Stimulated activated CD8-positive, alpha-beta memory T cell treated with anti-CD3 and anti-CD28 coated beads, Interleukin-2, amount 100 ng/mL, for 48 hours (primary cell): ENCODE measurements around the gene TMEM100.

Experiments
- DNase-seq, 2 donors: peaks; one replicate each; pipeline ENCODE4 v3.0.0-alpha.2; 2020; ENCODE audit warnings: low read depth in 2 of 2

TMEM100 gene

GRCh38 chr17:55722742-55723487, at the start of gene TMEM100:
Gene TMEM100, minus strand, starts transcription at chr17:55722864. Its CDS starts 1,794 bp downstream, at chr17:55721070.
- no peak for DNase-seq

- DNase-seq = no peak
These were observed 49.4 kb upstream of the TMEM100 start for GRCh38 chr17:55772086-55772485.

GRCh38 chr17:55770196-55770870, 47.7 kb upstream of the TMEM100 start:
- no peak for DNase-seq

- no peak for DNase-seq
These were observed 46.9 kb upstream of the TMEM100 start for GRCh38 chr17:55769625-55770000.

- DNase-seq = no peak
These were observed 46.4 kb upstream of the TMEM100 start for GRCh38 chr17:55768936-55769624.

GRCh38 chr17:55765472-55765871, 42.8 kb upstream of the TMEM100 start:
- DNase-seq = no peak

- no peak for DNase-seq
These were observed 41.9 kb upstream of the TMEM100 start for GRCh38 chr17:55764610-55765009.

GRCh38 chr17:55763856-55764255, 41.2 kb upstream of the TMEM100 start:
- no peak for DNase-seq

- no peak for DNase-seq
These were observed 39.6 kb upstream of the TMEM100 start for GRCh38 chr17:55762086-55762858.

GRCh38 chr17:55760643-55761355, 38.1 kb upstream of the TMEM100 start:
- no peak for DNase-seq

- no peak for DNase-seq
These were observed 35.5 kb upstream of the TMEM100 start for GRCh38 chr17:55758171-55758570.

GRCh38 chr17:55757659-55758058, 35.0 kb upstream of the TMEM100 start:
- DNase-seq = no peak

- DNase-seq = no peak
These were observed 34.0 kb upstream of the TMEM100 start for GRCh38 chr17:55756689-55757088.

GRCh38 chr17:55751720-55752250, 29.1 kb upstream of the TMEM100 start:
- DNase-seq = no peak

GRCh38 chr17:55750750-55751657, 28.3 kb upstream of the TMEM100 start, which contains the start of gene PCTP:
Gene PCTP, plus strand, starts transcription at chr17:55751051. Its CDS starts 53 bp downstream, at chr17:55751104.
- DNase-seq = peak; percentile 77 to 88

- DNase-seq = no peak
These were observed 27.3 kb upstream of the TMEM100 start for GRCh38 chr17:55749985-55750384.

GRCh38 chr17:55748841-55749240, 26.2 kb upstream of the TMEM100 start:
- DNase-seq = no peak

- DNase-seq = no peak
These were observed 24.5 kb upstream of the TMEM100 start for GRCh38 chr17:55747209-55747608.

GRCh38 chr17:55746466-55746865, 23.8 kb upstream of the TMEM100 start:
- no peak for DNase-seq

- DNase-seq = no peak
These were observed 22.6 kb upstream of the TMEM100 start for GRCh38 chr17:55745258-55745657.
